ENCODE data around the gene PMP22. TPM values are rescaled to one million over a fixed set of nuclear protein-coding genes. Genes with fewer than 3 reads are reported as not detected.

PMP22 gene
- polyA plus RNA-seq, 1 donor from 2014 or later, result not detected

- Histone ChIP-seq H3K9me2 (ENCODE audit: insufficient read depth, low read length) (no peaks in the 10 kb centered on the region), H2AFZ (ENCODE audit: low read depth, low read length) (no peak overlapping the region), H3K27me3 (ENCODE audit: insufficient read depth, low read depth, low read length) (no peaks in the 10 kb centered on the region), H3K4me3 (ENCODE audit: low read length) (no peak overlapping the region), H3F3A (ENCODE audit: insufficient read depth, low read length, poor library complexity, severe bottlenecking) (no peaks in the 10 kb centered on the region), H3K27ac (ENCODE audit: low read length) (no peak overlapping the region), H3K9ac (ENCODE audit: low read length) (no peak overlapping the region), H3K4me2 (ENCODE audit: low read length) (no peak overlapping the region), H3K36me3 (ENCODE audit: insufficient read depth, low read length) (no peaks in the 10 kb centered on the region), H4K20me1 (ENCODE audit: insufficient read depth) (no peaks in the 10 kb centered on the region), H3K79me2 (replicated peaks; ENCODE audit: insufficient read depth, low read length) (no peaks in the 10 kb centered on the region), H3K9me3 (ENCODE audit: low read length) (no peaks in the 10 kb centered on the region)
- TF ChIP-seq EZH2 (IDR thresholded peaks at IDR 0.05; ENCODE audit: borderline replicate concordance, insufficient read depth, low read length, poor library complexity, severe bottlenecking), result no peak
- no peak for TF ChIP-seq RAD21 (conservative IDR thresholded peaks at IDR 0.05)
- TF ChIP-seq SMC3 (conservative IDR thresholded peaks at IDR 0.05; ENCODE audit: poor library complexity), result no peak
- no peak for TF ChIP-seq TAF1 (IDR thresholded peaks at IDR 0.05; ENCODE audit: low read depth)
- no peak for TF ChIP-seq CTCF (IDR thresholded peaks at IDR 0.05; ENCODE audit: poor library complexity, severe bottlenecking)
Measured at GRCh38 chr17:15301845-15302244, 36.7 kb upstream of the PMP22 start.

- no peaks in the 10 kb centered on the region for H3K9me3 ChIP-seq (ENCODE audit: low read length)
- no peaks in the 10 kb centered on the region for H3F3A ChIP-seq (ENCODE audit: insufficient read depth, low read length, poor library complexity, severe bottlenecking)
- no peaks in the 10 kb centered on the region for H3K79me2 ChIP-seq (replicated peaks; ENCODE audit: insufficient read depth, low read length)
- H3K27ac ChIP-seq (ENCODE audit: low read length), result no peak overlapping the region
- TF ChIP-seq RAD21 (conservative IDR thresholded peaks at IDR 0.05) (no peak), TAF1 (IDR thresholded peaks at IDR 0.05; ENCODE audit: low read depth) (no peak), MXI1 (conservative IDR thresholded peaks at IDR 0.05; ENCODE audit: poor library complexity, severe bottlenecking) (no peak), REST (IDR thresholded peaks at IDR 0.05; ENCODE audit: borderline replicate concordance) (no peak), SMC3 (conservative IDR thresholded peaks at IDR 0.05; ENCODE audit: poor library complexity) (no peak), CTCF (IDR thresholded peaks at IDR 0.05; ENCODE audit: poor library complexity, severe bottlenecking) (no peak)
- no peaks in the 10 kb centered on the region for H3K27me3 ChIP-seq (ENCODE audit: insufficient read depth, low read depth, low read length)
- no peak overlapping the region for H2AFZ ChIP-seq (ENCODE audit: low read depth, low read length)
- H3K36me3 ChIP-seq (ENCODE audit: insufficient read depth, low read length), result no peaks in the 10 kb centered on the region
- H3K4me2 ChIP-seq (ENCODE audit: low read length), result no peak overlapping the region
- no peaks in the 10 kb centered on the region for H3K9me2 ChIP-seq (ENCODE audit: insufficient read depth, low read length)
- H3K9ac ChIP-seq (ENCODE audit: low read length), result no peak overlapping the region
- H4K20me1 ChIP-seq (ENCODE audit: insufficient read depth), result no peaks in the 10 kb centered on the region
- H3K4me3 ChIP-seq (ENCODE audit: low read length), result no peak overlapping the region
Measured at GRCh38 chr17:15298176-15298575, 33.0 kb upstream of the PMP22 start.
